Kidney (tissue), 14 donors: Measurements from ENCODE around the gene PTPN2. TPM values are rescaled to one million over a fixed set of nuclear protein-coding genes. Genes with fewer than 3 reads are reported as not detected.
"Not testable (repeated sequence)": the region's sequence is repeated elsewhere in the genome, so short reads cannot be mapped to it uniquely, and the experiment has no call there.

Experiments used
- DNase-seq, 5 donors: peaks; one replicate each; pipeline ENCODE4 v3.0.0-alpha.2; 2013 to 2020
- FAIRE-seq: peaks from 2 replicates; lab custom pipeline; 2012; peaks lifted over from hg19 to GRCh38; lab: Jason Lieb, UNC
- H3K27ac ChIP-seq, 2 donors: one replicate each; pipeline ENCODE4 v1.7.0; 2013; ENCODE audit warnings: low read depth in 2 of 2, low read length in 2 of 2, inconsistent platforms in 1 of 2
- H3K27me3 ChIP-seq: one replicate; pipeline ENCODE4 v1.7.1; 2013; ENCODE audit warnings: low read length, inconsistent platforms; ENCODE audit not compliant: control insufficient read depth, insufficient read depth
- H3K36me3 ChIP-seq, 3 donors: one replicate each; pipeline versions ENCODE4 v1.7.0 to v1.7.1; 2013; ENCODE audit warnings: low read length in 3 of 3, control low read depth in 1 of 3, inconsistent platforms in 1 of 3; ENCODE audit not compliant: insufficient read depth in 3 of 3, control insufficient read depth in 2 of 3
- H3K4me1 ChIP-seq, 3 donors: one replicate each; pipeline versions ENCODE4 v1.7.0 to v1.7.1; 2013; ENCODE audit warnings: low read length in 3 of 3, inconsistent platforms in 1 of 3, low read depth in 1 of 3; ENCODE audit not compliant: control insufficient read depth in 2 of 3, insufficient read depth in 2 of 3
- H3K4me3 ChIP-seq, 3 donors: one replicate each; pipeline versions ENCODE4 v1.7.0 to v1.8.1; 2013; ENCODE audit warnings: low read length in 3 of 3, control low read depth in 1 of 3, inconsistent platforms in 1 of 3
- H3K9ac ChIP-seq, 3 donors: one replicate each; pipeline versions ENCODE4 v1.7.0 to v1.7.1; 2013; ENCODE audit warnings: low read length in 3 of 3, control low read depth in 1 of 3, inconsistent platforms in 1 of 3
- H3K9me3 ChIP-seq, 3 donors: one replicate each; pipeline versions ENCODE4 v1.7.0 to v1.7.1; 2013; ENCODE audit warnings: low read length in 3 of 3, control low read depth in 1 of 3, inconsistent platforms in 1 of 3; ENCODE audit not compliant: control insufficient read depth in 2 of 3, insufficient read depth in 1 of 3
- intact Hi-C: fragments of 100-400 bp; cut with DNase I; formaldehyde crosslinking; loops from one replicate; pipeline ENCODE4 v1.11.1; 2022
- polyA plus RNA-seq: library from polyadenylated mRNA; stranded (reverse); fragments of 350-450 nt; fragmentation: Illumina TruSeq; extraction: RNeasy Lipid Tissue Mini Kit (QIAGEN cat#74804); gene quantifications from one replicate; pipeline ENCODE4 v1.2.3, GENCODE V29; 2014; ENCODE audit warnings: low read depth, low replicate concordance; ENCODE audit not compliant: insufficient read depth
- total RNA-seq: library from RNA; stranded (reverse); fragmentation: NEBNext Ultra II Directional; extraction: Animal tissue kit (Norgen Biotek cat#: 25700); gene quantifications from one replicate; pipeline ENCODE4 v1.2.1, GENCODE V29; 2021
- TF ChIP-seq, protein P1 (sequence below): IDR thresholded peaks from 3 replicates; pipeline ENCODE4 v1.5.1; 2012; ENCODE audit warnings: mild to moderate bottlenecking, moderate library complexity, borderline replicate concordance; ENCODE audit not compliant: insufficient read depth; ENCODE audit errors: extremely low read depth
- donor health status: control.
- donor health status: control.
- donor health status: control.
- donor health status: control.
- donor health status: control.
- donor health status: DM: yes; HTN: yes; CAD: no.
- donor health status: Normal renal cell carcinoma (clear cell type).

PTPN2 gene
- total and polyA plus RNA-seq, 2 donors from 2014 or later, result 23.4 to 45.8 TPM

- H3K9ac ChIP-seq, FAIRE-seq, intact Hi-C loops, H3K4me1 ChIP-seq, H3K9me3 ChIP-seq, H3K27ac ChIP-seq, H3K36me3 ChIP-seq, H3K4me3 ChIP-seq, H3K27me3 ChIP-seq: not testable (repeated sequence)
- peak in 1 of 5 donors; percentile 15 for DNase-seq
Measured at GRCh38 chr18:12896784-12897333, 12.8 kb upstream of the PTPN2 start.

- no peaks in the 10 kb centered on the region for H3K36me3 ChIP-seq
- no peak overlapping the region for H3K4me3 ChIP-seq
- intact Hi-C loops, result no loop called here
Measured at GRCh38 chr18:12895626-12896025, 11.6 kb upstream of the PTPN2 start.

DNA sequence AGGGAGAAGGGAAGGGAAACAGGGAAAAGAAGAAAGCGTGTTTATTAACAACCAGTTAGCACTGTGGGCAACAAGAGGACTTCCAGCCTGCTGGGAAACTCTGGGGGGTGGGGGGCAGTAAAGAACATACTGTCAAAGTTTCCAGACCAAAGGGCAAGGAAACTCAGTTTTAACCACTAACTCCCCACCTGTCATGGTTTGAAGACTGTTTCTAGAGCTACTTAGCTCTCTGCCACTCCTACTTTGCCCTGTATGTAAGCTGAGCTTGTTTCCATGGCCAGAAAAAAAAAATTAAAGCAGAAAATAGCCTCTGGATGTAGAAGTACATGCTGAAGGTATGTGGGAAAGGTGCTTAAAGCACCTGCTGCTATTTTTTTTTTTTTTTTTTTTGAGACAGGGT is 11.0 kb upstream of the PTPN2 start:
- no peak overlapping the region for H3K27ac ChIP-seq
- intact Hi-C loops, result no loop called here
- no peaks in the 10 kb centered on the region for H3K4me1 ChIP-seq
- H3K9me3 ChIP-seq, result no peaks in the 10 kb centered on the region
- H3K4me3 ChIP-seq, result no peak overlapping the region
- H3K36me3 ChIP-seq, result no peaks in the 10 kb centered on the region
- no peak overlapping the region for H3K9ac ChIP-seq
- no peaks in the 10 kb centered on the region for H3K27me3 ChIP-seq
- DNase-seq (no peak), FAIRE-seq (no peak)
- TF ChIP-seq, protein P1, sequence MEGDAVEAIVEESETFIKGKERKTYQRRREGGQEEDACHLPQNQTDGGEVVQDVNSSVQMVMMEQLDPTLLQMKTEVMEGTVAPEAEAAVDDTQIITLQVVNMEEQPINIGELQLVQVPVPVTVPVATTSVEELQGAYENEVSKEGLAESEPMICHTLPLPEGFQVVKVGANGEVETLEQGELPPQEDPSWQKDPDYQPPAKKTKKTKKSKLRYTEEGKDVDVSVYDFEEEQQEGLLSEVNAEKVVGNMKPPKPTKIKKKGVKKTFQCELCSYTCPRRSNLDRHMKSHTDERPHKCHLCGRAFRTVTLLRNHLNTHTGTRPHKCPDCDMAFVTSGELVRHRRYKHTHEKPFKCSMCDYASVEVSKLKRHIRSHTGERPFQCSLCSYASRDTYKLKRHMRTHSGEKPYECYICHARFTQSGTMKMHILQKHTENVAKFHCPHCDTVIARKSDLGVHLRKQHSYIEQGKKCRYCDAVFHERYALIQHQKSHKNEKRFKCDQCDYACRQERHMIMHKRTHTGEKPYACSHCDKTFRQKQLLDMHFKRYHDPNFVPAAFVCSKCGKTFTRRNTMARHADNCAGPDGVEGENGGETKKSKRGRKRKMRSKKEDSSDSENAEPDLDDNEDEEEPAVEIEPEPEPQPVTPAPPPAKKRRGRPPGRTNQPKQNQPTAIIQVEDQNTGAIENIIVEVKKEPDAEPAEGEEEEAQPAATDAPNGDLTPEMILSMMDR, result no peak

More at GRCh38 chr18:12895626-12896025, 11.6 kb upstream of the PTPN2 start:
- TF ChIP-seq, protein P1, result no peak
- no peak overlapping the region for H3K27ac ChIP-seq
- H3K4me1 ChIP-seq, result no peaks in the 10 kb centered on the region
- H3K27me3 ChIP-seq, result no peaks in the 10 kb centered on the region
- H3K9ac ChIP-seq, result no peak overlapping the region
- DNase-seq, result no peak
- no peaks in the 10 kb centered on the region for H3K9me3 ChIP-seq
- no peak for FAIRE-seq

DNA sequence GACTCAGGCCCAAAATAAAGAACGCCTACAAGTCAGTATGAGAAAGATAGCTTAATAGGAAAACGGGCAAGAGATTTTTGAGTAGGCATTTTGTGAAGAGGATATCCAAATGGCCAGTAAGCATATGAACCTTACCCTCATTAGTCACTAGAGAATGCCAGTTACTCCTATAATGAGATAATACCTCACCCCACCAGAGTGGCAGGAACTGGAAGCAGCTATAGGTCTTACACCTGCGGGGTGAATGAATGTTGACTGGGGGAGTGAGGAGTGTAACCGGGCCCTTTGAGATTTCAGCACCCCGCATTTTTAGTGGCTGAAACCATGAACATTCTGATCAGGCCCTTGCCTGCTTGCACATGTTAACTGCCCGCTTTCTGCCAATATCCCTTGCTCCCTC is 7.5 kb upstream of the PTPN2 start:
- no peak overlapping the region for H3K9ac ChIP-seq
- no peaks in the 10 kb centered on the region for H3K9me3 ChIP-seq
- FAIRE-seq (no peak), DNase-seq (no peak)
- no peaks in the 10 kb centered on the region for H3K4me1 ChIP-seq
- no peaks in the 10 kb centered on the region for H3K36me3 ChIP-seq
- H3K27ac ChIP-seq, result no peak overlapping the region
- no peaks in the 10 kb centered on the region for H3K27me3 ChIP-seq
- intact Hi-C loops, result no loop called here
- TF ChIP-seq, protein P1, result no peak
- H3K4me3 ChIP-seq, result no peak overlapping the region
